Measurements from ENCODE around the gene HMX2. TPM values are rescaled to one million over a fixed set of nuclear protein-coding genes. Genes with fewer than 3 reads are reported as not detected.

Gene HMX2
- total RNA-seq, 1 donor from 2014 or later: not detected

GRCh38 chr10:123183724-123184123 is 35.8 kb downstream of the HMX2 start:
- no peaks in the 10 kb centered on the region for H3K27me3 ChIP-seq (ENCODE audit: low read depth)
- DNase-seq (no peak), ATAC-seq (no peak)
- no peak overlapping the region for H3K4me3 ChIP-seq
- intact Hi-C loops (cut with DNase I): no loop called here
- no peaks in the 10 kb centered on the region for H3K4me1 ChIP-seq
- TF ChIP-seq, protein P1, sequence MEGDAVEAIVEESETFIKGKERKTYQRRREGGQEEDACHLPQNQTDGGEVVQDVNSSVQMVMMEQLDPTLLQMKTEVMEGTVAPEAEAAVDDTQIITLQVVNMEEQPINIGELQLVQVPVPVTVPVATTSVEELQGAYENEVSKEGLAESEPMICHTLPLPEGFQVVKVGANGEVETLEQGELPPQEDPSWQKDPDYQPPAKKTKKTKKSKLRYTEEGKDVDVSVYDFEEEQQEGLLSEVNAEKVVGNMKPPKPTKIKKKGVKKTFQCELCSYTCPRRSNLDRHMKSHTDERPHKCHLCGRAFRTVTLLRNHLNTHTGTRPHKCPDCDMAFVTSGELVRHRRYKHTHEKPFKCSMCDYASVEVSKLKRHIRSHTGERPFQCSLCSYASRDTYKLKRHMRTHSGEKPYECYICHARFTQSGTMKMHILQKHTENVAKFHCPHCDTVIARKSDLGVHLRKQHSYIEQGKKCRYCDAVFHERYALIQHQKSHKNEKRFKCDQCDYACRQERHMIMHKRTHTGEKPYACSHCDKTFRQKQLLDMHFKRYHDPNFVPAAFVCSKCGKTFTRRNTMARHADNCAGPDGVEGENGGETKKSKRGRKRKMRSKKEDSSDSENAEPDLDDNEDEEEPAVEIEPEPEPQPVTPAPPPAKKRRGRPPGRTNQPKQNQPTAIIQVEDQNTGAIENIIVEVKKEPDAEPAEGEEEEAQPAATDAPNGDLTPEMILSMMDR (IDR thresholded peaks at IDR 0.05): no peak
- peaks cover 17% of the 10 kb centered on the region for H3K9me3 ChIP-seq
- no peaks in the 10 kb centered on the region for H3K36me3 ChIP-seq
- no peak overlapping the region for H3K27ac ChIP-seq

DNA sequence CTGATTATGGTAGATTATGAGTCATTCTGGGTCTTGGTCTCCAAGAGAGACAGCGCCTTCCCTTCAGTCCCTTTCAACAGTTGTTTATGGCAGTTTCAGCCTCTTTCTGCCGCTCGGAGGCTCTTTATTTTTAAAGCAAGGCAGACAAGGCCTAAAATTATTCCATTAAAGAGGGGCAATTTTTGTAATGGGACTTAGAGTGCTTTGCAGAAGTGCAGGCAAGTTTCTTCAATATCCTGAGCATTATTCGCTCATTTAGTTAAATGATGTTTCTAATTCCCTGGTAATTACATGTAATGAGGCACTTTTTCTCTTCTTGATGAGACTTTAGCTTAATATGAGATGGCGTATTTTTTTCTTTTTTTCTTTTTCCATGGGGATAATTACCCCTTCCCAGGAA is 39.8 kb downstream of the HMX2 start:
- TF ChIP-seq, protein P1 (IDR thresholded peaks at IDR 0.05): no peak
- Histone ChIP-seq H3K9me3 (peaks cover 17% of the 10 kb centered on the region), H3K4me1 (no peaks in the 10 kb centered on the region), H3K4me3 (no peak overlapping the region), H3K27ac (no peak overlapping the region), H3K36me3 (no peaks in the 10 kb centered on the region), H3K27me3 (ENCODE audit: low read depth) (no peaks in the 10 kb centered on the region)
- ATAC-seq (no peak), DNase-seq (no peak)
- intact Hi-C loops (cut with DNase I): no loop called here

GRCh38 chr10:123191886-123192285 is 44.0 kb downstream of the HMX2 start:
- no peaks in the 10 kb centered on the region for H3K36me3 ChIP-seq
- H3K4me3 ChIP-seq: no peak overlapping the region
- H3K27me3 ChIP-seq (ENCODE audit: low read depth): no peaks in the 10 kb centered on the region
- intact Hi-C loops (cut with DNase I): no loop called here
- no peaks in the 10 kb centered on the region for H3K9me3 ChIP-seq
- DNase-seq: no peak
- no peaks in the 10 kb centered on the region for H3K4me1 ChIP-seq
- no peak overlapping the region for H3K27ac ChIP-seq
- ATAC-seq: no peak
- TF ChIP-seq, protein P1 (IDR thresholded peaks at IDR 0.05): no peak

DNA sequence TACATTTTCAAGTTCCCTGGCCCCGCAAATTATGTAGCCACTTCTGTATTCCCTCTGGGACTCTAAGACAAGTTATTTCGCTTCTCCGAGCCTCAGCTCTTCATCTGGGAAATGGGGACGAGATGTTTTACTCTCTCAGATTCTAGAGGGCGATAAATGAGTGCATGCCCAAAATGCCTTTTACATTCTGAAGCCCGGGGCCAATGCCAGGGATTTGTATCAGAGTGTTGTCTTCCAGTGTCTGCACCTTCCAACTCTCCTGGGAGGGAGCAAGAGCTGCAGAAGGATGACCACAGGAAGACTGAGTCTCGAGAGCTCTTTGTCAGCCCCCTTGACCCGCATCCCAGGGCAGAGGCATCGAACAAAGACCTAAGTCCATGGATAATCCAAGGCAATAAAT is 46.1 kb downstream of the HMX2 start:
- TF ChIP-seq, protein P1 (IDR thresholded peaks at IDR 0.05): no peak

More for the DNA sequence above, 46.1 kb downstream of the HMX2 start:
- Histone ChIP-seq H3K9me3 (no peaks in the 10 kb centered on the region), H3K27ac (no peak overlapping the region), H3K4me1 (no peaks in the 10 kb centered on the region), H3K27me3 (ENCODE audit: low read depth) (no peaks in the 10 kb centered on the region), H3K4me3 (no peak overlapping the region), H3K36me3 (no peaks in the 10 kb centered on the region)
- DNase-seq (no peak), ATAC-seq (no peak)
- intact Hi-C loops (cut with DNase I): no loop called here

Other genes starting within 250 kb of the HMX2 start
- gene FAM24A, start 237.5 kb upstream of the HMX2 start, total RNA-seq: not detected
- gene C10orf88, start 193.9 kb upstream of the HMX2 start, total RNA-seq: 7.0 TPM
- gene PSTK, start 167.7 kb upstream of the HMX2 start, total RNA-seq: 2.8 TPM
- gene IKZF5, start 139.3 kb upstream of the HMX2 start, total RNA-seq: 20.1 TPM
- 24.0 TPM for gene ACADSB, start 139.1 kb upstream of the HMX2 start, total RNA-seq
- gene HMX3, start 12.2 kb upstream of the HMX2 start, total RNA-seq: not detected
- gene BUB3, start 6.3 kb downstream of the HMX2 start, total RNA-seq: 67.3 TPM

Measured in lower lobe of right lung (tissue), 2 donors.